IMR-90 (cell line): ENCODE results near the gene L3MBTL4. TPM values are rescaled to one million over a fixed set of nuclear protein-coding genes. Genes with fewer than 3 reads are reported as not detected.

Source experiments
- ATAC-seq: fragments of 200-7000 bp; cut with Tn5 transposase; 2 replicates; pipeline ENCODE4 v1.9.1; 2020; ENCODE audit warnings: low read depth, mild to moderate bottlenecking, moderate library complexity
- BruUV-seq: library from RNA; stranded (reverse); fragments of 400-500 nt; replicated peaks from 2 replicates; lab custom pipeline; 2021; lab: Mats Ljungman, UMichigan
- CTCF ChIA-PET: fragments of 300-600 bp; formaldehyde crosslinking; extraction: SDS; loops from one replicate; lab custom pipeline; 2021; ENCODE audit warnings: antibody characterized with exemption; lab: Yijun Ruan, JAX
- POLR2A ChIA-PET: fragments of 300-600 bp; sonication (Branson Sonifier 250); formaldehyde crosslinking; loops from one replicate; lab custom pipeline; 2022; ENCODE audit warnings: antibody characterized with exemption; ENCODE audit not compliant: unreplicated experiment; lab: Charles Lee
- DNase-seq: peaks from one replicate; pipeline ENCODE4 v3.0.0; 2013
- H2AFZ ChIP-seq: replicated peaks from 2 replicates; pipeline ENCODE3; 2013; ENCODE audit warnings: low read length, mild to moderate bottlenecking; ENCODE audit not compliant: poor library complexity
- H2AK5ac ChIP-seq: 2 replicates; pipeline ENCODE4 v1.6.1; 2013; ENCODE audit warnings: low read depth, low read length, inconsistent platforms
- H2AK9ac ChIP-seq: replicated peaks from 2 replicates; pipeline ENCODE3; 2013; ENCODE audit warnings: mild to moderate bottlenecking, low read depth, low read length, moderate library complexity; ENCODE audit not compliant: poor library complexity
- H2BK120ac ChIP-seq: 2 replicates; pipeline ENCODE4 v1.6.1; 2013; ENCODE audit warnings: low read depth, low read length, inconsistent platforms
- H2BK15ac ChIP-seq: 3 replicates; pipeline ENCODE4 v1.6.1; 2013; ENCODE audit warnings: low read depth, low read length, inconsistent platforms
- H2BK20ac ChIP-seq: 2 replicates; pipeline ENCODE4 v1.6.1; 2013; ENCODE audit warnings: low read depth, mild to moderate bottlenecking, inconsistent platforms, low read length, moderate library complexity
- H2BK5ac ChIP-seq: 2 replicates; pipeline ENCODE4 v1.6.1; 2013; ENCODE audit warnings: mild to moderate bottlenecking, low read depth, low read length, inconsistent platforms; ENCODE audit not compliant: poor library complexity, severe bottlenecking
- H3K14ac ChIP-seq: replicated peaks from 2 replicates; pipeline ENCODE4 v1.6.1; 2013; ENCODE audit warnings: low read depth, low read length, inconsistent platforms
- H3K18ac ChIP-seq: 2 replicates; pipeline ENCODE4 v1.6.1; 2013; ENCODE audit warnings: low read depth, low read length, control low read depth
- H3K23ac ChIP-seq: 2 replicates; pipeline ENCODE4 v1.6.1; 2013; ENCODE audit warnings: low read depth, low read length, inconsistent platforms
- H3K27ac ChIP-seq: 2 replicates; pipeline ENCODE4 v1.5.1; 2013; ENCODE audit warnings: mild to moderate bottlenecking, control low read depth, low read length; ENCODE audit not compliant: insufficient read depth
- H3K27me3 ChIP-seq: 2 replicates; pipeline ENCODE4 v1.6.1; 2013; ENCODE audit warnings: low read length; ENCODE audit not compliant: control insufficient read depth, insufficient read depth
- H3K36me3 ChIP-seq: 2 replicates; pipeline ENCODE4 v1.6.1; 2013; ENCODE audit warnings: low read length, mixed read lengths; ENCODE audit not compliant: control insufficient read depth, insufficient read depth
- H3K4ac ChIP-seq: 2 replicates; pipeline ENCODE4 v1.6.1; 2013; ENCODE audit warnings: low read depth, low read length, inconsistent platforms
- H3K4me1 ChIP-seq: 2 replicates; pipeline ENCODE4 v1.6.1; 2013; ENCODE audit warnings: low read length, mixed read lengths; ENCODE audit not compliant: control insufficient read depth, insufficient read depth
- H3K4me2 ChIP-seq: 2 replicates; pipeline ENCODE4 v1.6.1; 2013; ENCODE audit warnings: low read depth, mild to moderate bottlenecking, control low read depth, low read length, moderate library complexity
- H3K4me3 ChIP-seq: 2 replicates; pipeline ENCODE4 v1.5.1; 2013; ENCODE audit warnings: low read depth, mild to moderate bottlenecking, control low read depth, low read length, moderate library complexity; ENCODE audit not compliant: insufficient read depth
- H3K56ac ChIP-seq: 2 replicates; pipeline ENCODE4 v1.6.1; 2013; ENCODE audit warnings: low read length, inconsistent platforms; ENCODE audit not compliant: insufficient read depth; ENCODE audit errors: extremely low read depth
- H3K79me1 ChIP-seq, 2 experiments: 2 replicates each; pipeline ENCODE4 v1.6.1; 2013; ENCODE audit warnings: low read length in 2 of 2, inconsistent platforms in 1 of 2, low read depth in 1 of 2
- H3K9ac ChIP-seq: 2 replicates; pipeline ENCODE4 v1.6.1; 2013; ENCODE audit warnings: low read depth, low read length, control low read depth
- H3K9me1 ChIP-seq: 2 replicates; pipeline ENCODE4 v1.6.1; 2013; ENCODE audit warnings: low read length, inconsistent platforms; ENCODE audit not compliant: insufficient read depth
- H3K9me3 ChIP-seq: 2 replicates; pipeline ENCODE4 v1.6.1; 2013; ENCODE audit warnings: low read length; ENCODE audit not compliant: control insufficient read depth, insufficient read depth
- H4K20me1 ChIP-seq: 2 replicates; pipeline ENCODE4 v1.6.1; 2013; ENCODE audit warnings: low read length, inconsistent platforms; ENCODE audit not compliant: insufficient read depth
- H4K5ac ChIP-seq: 2 replicates; pipeline ENCODE4 v1.6.1; 2013; ENCODE audit warnings: mild to moderate bottlenecking, low read depth, low read length, control low read depth
- H4K8ac ChIP-seq, 2 experiments: 2 replicates each; pipeline ENCODE4 v1.6.1; 2013; ENCODE audit warnings: low read depth in 2 of 2, low read length in 2 of 2, control low read depth in 1 of 2, inconsistent platforms in 1 of 2
- H4K91ac ChIP-seq: 2 replicates; pipeline ENCODE4 v1.6.1; 2013; ENCODE audit warnings: low read depth, low read length, inconsistent platforms; ENCODE audit not compliant: insufficient read depth
- BHLHE40 ChIP-seq: fragments of 150-350 bp; IDR thresholded peaks from 2 replicates; pipeline ENCODE4 v1.6.1; 2016; ENCODE audit warnings: mild to moderate bottlenecking, low read depth, low read length
- CEBPB ChIP-seq: IDR thresholded peaks from 2 replicates; pipeline ENCODE4 v1.6.1; 2012; ENCODE audit warnings: low read depth, low read length, improper control_type of control experiment
- CHD1 ChIP-seq: IDR thresholded peaks from 2 replicates; pipeline ENCODE4 v1.6.1; 2012; ENCODE audit warnings: low read depth, low read length, improper control_type of control experiment
- ELK1 ChIP-seq: fragments of 150-350 bp; IDR thresholded peaks from 2 replicates; pipeline ENCODE4 v1.6.1; 2016; ENCODE audit warnings: low read depth, mild to moderate bottlenecking, low read length, moderate library complexity, borderline replicate concordance
- FOS ChIP-seq: fragments of 150-350 bp; IDR thresholded peaks from 2 replicates; pipeline ENCODE4 v1.6.1; 2016; ENCODE audit warnings: low read depth, low read length
- MAFK ChIP-seq: IDR thresholded peaks from 2 replicates; pipeline ENCODE4 v1.6.1; 2012; ENCODE audit warnings: low read depth, low read length, improper control_type of control experiment
- MAZ ChIP-seq: IDR thresholded peaks from 2 replicates; pipeline ENCODE4 v1.6.1; 2012; ENCODE audit warnings: low read depth, mild to moderate bottlenecking, low read length, improper control_type of control experiment, moderate library complexity, borderline replicate concordance
- MXI1 ChIP-seq: IDR thresholded peaks from 2 replicates; pipeline ENCODE4 v1.6.1; 2012; ENCODE audit warnings: low read depth, mild to moderate bottlenecking, low read length, moderate library complexity, borderline replicate concordance
- NFE2L2 ChIP-seq: fragments of 150-350 bp; IDR thresholded peaks from 2 replicates; pipeline ENCODE4 v1.6.1; 2016; ENCODE audit warnings: low read depth, mild to moderate bottlenecking, low read length
- POLR2A ChIP-seq: IDR thresholded peaks from 2 replicates; pipeline ENCODE4 v1.6.1; 2012; ENCODE audit warnings: mild to moderate bottlenecking, low read depth, low read length
- RAD21 ChIP-seq: IDR thresholded peaks from 2 replicates; pipeline ENCODE4 v1.6.1; 2012; ENCODE audit warnings: low read length, improper control_type of control experiment
- RCOR1 ChIP-seq: IDR thresholded peaks from 2 replicates; pipeline ENCODE4 v1.6.1; 2012; ENCODE audit warnings: mild to moderate bottlenecking, low read length, improper control_type of control experiment; ENCODE audit not compliant: insufficient replicate concordance
- SMC3 ChIP-seq: fragments of 150-350 bp; IDR thresholded peaks from 2 replicates; pipeline ENCODE4 v1.6.1; 2016; ENCODE audit warnings: low read depth, mild to moderate bottlenecking, antibody characterized with exemption, low read length, moderate library complexity
- USF2 ChIP-seq: fragments of 150-350 bp; IDR thresholded peaks from 2 replicates; pipeline ENCODE4 v1.6.1; 2017; ENCODE audit warnings: mild to moderate bottlenecking, antibody characterized with exemption, low read length, low read depth
- WGBS, 2 experiments: methylation state at CpG; one replicate each; pipeline versions ENCODE4 v1.1.5 to v1.1.7; 2013; ENCODE audit warnings: missing lambda C conversion rate in 2 of 2; ENCODE audit not compliant: insufficient read length in 1 of 2; ENCODE audit errors: extremely low coverage in 2 of 2; 5-methylcytosine and 5-hydroxymethylcytosine counted together
- dilution Hi-C: fragments of 300-500 bp; cut with HindIII; formaldehyde crosslinking; loops from one replicate; pipeline ENCODE4 v1.14.3; 2018; ENCODE audit warnings: low sequenced_read_pairs; ENCODE audit not compliant: unreplicated experiment
- in situ Hi-C: fragments of 300-500 bp; cut with MboI; formaldehyde crosslinking; loops from 3 replicates; pipeline ENCODE4 v1.14.3; 2019; ENCODE audit warnings: low sequenced_read_pairs, inconsistent platforms, mixed read lengths
- intact Hi-C: fragments of 100-400 bp; cut with micrococcal nuclease; formaldehyde crosslinking; loops from 2 replicates; pipeline ENCODE4 v1.10.0; 2022
- polyA plus RNA-seq, 3 experiments: library from polyadenylated mRNA; depleted of rRNA; stranded (reverse); fragments of >200 nt; gene quantifications; 2 replicates each; pipeline ENCODE4 v1.2.3, GENCODE V29; 2012; ENCODE audit warnings: low replicate concordance in 1 of 3
- total RNA-seq: library from RNA; depleted of rRNA; stranded (reverse); fragments of >200 nt; gene quantifications from 2 replicates; pipeline ENCODE4 v1.2.3, GENCODE V29; 2012
- TF ChIP-seq, protein P1 (sequence below): conservative IDR thresholded peaks from 2 replicates; pipeline ENCODE4 v1.5.1; 2012; ENCODE audit warnings: mild to moderate bottlenecking, low read depth, low read length, improper control_type of control experiment

L3MBTL4 gene
- total and polyA plus RNA-seq, 2 of the 4 experiments (the other 2 are of a cell fraction), result under 0.01 to 0.02 TPM

DNA sequence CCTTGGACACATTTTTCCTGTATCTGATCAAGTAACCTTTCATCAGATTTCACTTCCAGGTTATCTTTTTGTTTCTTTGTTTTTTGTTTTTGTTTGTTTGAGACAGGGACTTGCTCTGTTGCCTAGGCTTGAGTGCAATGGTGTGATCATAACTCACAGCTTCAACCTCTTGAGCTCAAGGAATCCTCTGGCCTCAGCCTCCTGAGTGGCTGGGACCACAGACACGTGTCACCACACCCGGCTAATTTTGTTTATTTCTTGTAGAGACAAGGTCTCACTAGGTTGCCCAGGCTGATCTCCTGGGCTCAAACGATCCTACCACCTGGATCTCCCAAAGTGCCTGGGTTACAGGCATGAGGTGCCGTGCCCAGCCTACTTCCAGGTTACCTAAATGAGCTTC is 124.9 kb downstream of the L3MBTL4 start:
- ATAC-seq (no peak), DNase-seq (no peak)
- no peak for TF ChIP-seq RAD21
- TF ChIP-seq, protein P1, sequence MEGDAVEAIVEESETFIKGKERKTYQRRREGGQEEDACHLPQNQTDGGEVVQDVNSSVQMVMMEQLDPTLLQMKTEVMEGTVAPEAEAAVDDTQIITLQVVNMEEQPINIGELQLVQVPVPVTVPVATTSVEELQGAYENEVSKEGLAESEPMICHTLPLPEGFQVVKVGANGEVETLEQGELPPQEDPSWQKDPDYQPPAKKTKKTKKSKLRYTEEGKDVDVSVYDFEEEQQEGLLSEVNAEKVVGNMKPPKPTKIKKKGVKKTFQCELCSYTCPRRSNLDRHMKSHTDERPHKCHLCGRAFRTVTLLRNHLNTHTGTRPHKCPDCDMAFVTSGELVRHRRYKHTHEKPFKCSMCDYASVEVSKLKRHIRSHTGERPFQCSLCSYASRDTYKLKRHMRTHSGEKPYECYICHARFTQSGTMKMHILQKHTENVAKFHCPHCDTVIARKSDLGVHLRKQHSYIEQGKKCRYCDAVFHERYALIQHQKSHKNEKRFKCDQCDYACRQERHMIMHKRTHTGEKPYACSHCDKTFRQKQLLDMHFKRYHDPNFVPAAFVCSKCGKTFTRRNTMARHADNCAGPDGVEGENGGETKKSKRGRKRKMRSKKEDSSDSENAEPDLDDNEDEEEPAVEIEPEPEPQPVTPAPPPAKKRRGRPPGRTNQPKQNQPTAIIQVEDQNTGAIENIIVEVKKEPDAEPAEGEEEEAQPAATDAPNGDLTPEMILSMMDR, result no peak
- no peak for TF ChIP-seq RCOR1
- TF ChIP-seq ELK1, result no peak
- no peak for TF ChIP-seq MAFK
- TF ChIP-seq USF2, result no peak
- no peak for TF ChIP-seq MXI1
- TF ChIP-seq MAZ, result no peak
- no peak for TF ChIP-seq BHLHE40
- no peak for TF ChIP-seq POLR2A
- no peak for TF ChIP-seq SMC3
- TF ChIP-seq FOS, result no peak
- no peak for TF ChIP-seq CEBPB
- TF ChIP-seq NFE2L2, result no peak
- TF ChIP-seq CHD1, result no peak
- dilution Hi-C loops, result no loop called here
- H3K27me3 ChIP-seq, result no peaks in the 10 kb centered on the region
- no peak overlapping the region for H3K4me2 ChIP-seq
- no peak overlapping the region for H2BK5ac ChIP-seq
- H2BK20ac ChIP-seq, result no peak overlapping the region
- H3K9me3 ChIP-seq, result no peaks in the 10 kb centered on the region
- H3K9me1 ChIP-seq, result no peaks in the 10 kb centered on the region
- no peak overlapping the region for H4K91ac ChIP-seq
- no peak overlapping the region for H3K27ac ChIP-seq
- no peak overlapping the region for H2AFZ ChIP-seq
- POLR2A ChIA-PET, result no interaction called here
- no peak overlapping the region for H2AK5ac ChIP-seq
- no peak overlapping the region for H3K23ac ChIP-seq
- H3K4me3 ChIP-seq, result no peak overlapping the region
- H3K4ac ChIP-seq, result no peak overlapping the region
- in situ Hi-C loops, result no loop called here
- H3K36me3 ChIP-seq, result no peaks in the 10 kb centered on the region
- BruUV-seq, result no TSS peak
- H4K8ac ChIP-seq, result no peak overlapping the region
- no peak overlapping the region for H3K14ac ChIP-seq
- H3K18ac ChIP-seq, result no peak overlapping the region
- no peaks in the 10 kb centered on the region for H3K4me1 ChIP-seq
- no peak overlapping the region for H4K5ac ChIP-seq
- WGBS, 2 experiments, result no CpG with 5 or more reads among the region's 4 CpGs
- H4K20me1 ChIP-seq, result no peaks in the 10 kb centered on the region
- no peak overlapping the region for H3K56ac ChIP-seq
- H3K9ac ChIP-seq, result no peak overlapping the region
- no peak overlapping the region for H2BK120ac ChIP-seq
- H2BK15ac ChIP-seq, result no peak overlapping the region
- intact Hi-C loops, result no loop called here
- H3K79me1 ChIP-seq, result no peaks in the 10 kb centered on the region
- H2AK9ac ChIP-seq, result no peak overlapping the region
- CTCF ChIA-PET, result no interaction called here
